Esophagus muscularis mucosa (tissue), 4 donors: Measurements from ENCODE around the gene ZNF124.
"Not testable (repeated sequence)": the region's sequence is repeated elsewhere in the genome, so short reads cannot be mapped to it uniquely, and the experiment has no call there.

Source experiments
- CTCF ChIP-seq, 3 experiments: fragments of 200-600 bp in 2 of 3; fragments of 450-650 bp in 1 of 3; sonication (generic) in 2 of 3; IDR thresholded peaks; one replicate each; pipeline ENCODE4 v1.5.1; 2017 to 2019; ENCODE audit warnings: antibody characterized with exemption in 3 of 3, mild to moderate bottlenecking in 2 of 3, moderate library complexity in 1 of 3
- EP300 ChIP-seq: sonication (generic); formaldehyde crosslinking; IDR thresholded peaks from one replicate; pipeline ENCODE4 v1.6.1; 2017; ENCODE audit warnings: antibody characterized with exemption
- POLR2A ChIP-seq: fragments of 450-650 bp; IDR thresholded peaks from one replicate; pipeline ENCODE4 v1.6.1; 2017; ENCODE audit warnings: antibody characterized with exemption, moderate library complexity, mild to moderate bottlenecking, low read depth
- POLR2AphosphoS5 ChIP-seq, 2 donors: sonication (generic); formaldehyde crosslinking; IDR thresholded peaks; one replicate each; pipeline ENCODE4 v1.6.1; 2017; ENCODE audit warnings: antibody characterized with exemption in 2 of 2

GRCh38 chr1:247127519-247128282 is 44.1 kb downstream of the ZNF124 start:
- TF ChIP-seq POLR2A; EP300; CTCF (IDR thresholded peaks at IDR 0.05); POLR2AphosphoS5 (IDR thresholded peaks at IDR 0.05): not testable (repeated sequence)
